HL-60 (cell line): Measurements from ENCODE around the gene ADAM12.

Experiments used
- CTCF ChIP-seq: IDR thresholded peaks from one replicate; pipeline ENCODE4 v1.5.1; 2011; ENCODE audit warnings: low read length, control low read depth, inconsistent platforms; ENCODE audit not compliant: insufficient read depth
- POLR2AphosphoS5 ChIP-seq: IDR thresholded peaks from 2 replicates; pipeline ENCODE4 v1.6.1; 2012; ENCODE audit warnings: low read depth
- REST ChIP-seq: IDR thresholded peaks from 2 replicates; pipeline ENCODE4 v1.6.1; 2012; ENCODE audit warnings: low read depth; ENCODE audit not compliant: insufficient replicate concordance
- SPI1 ChIP-seq: IDR thresholded peaks from 2 replicates; pipeline ENCODE4 v1.6.1; 2012; ENCODE audit warnings: low read depth, mild to moderate bottlenecking, borderline replicate concordance

- TF ChIP-seq CTCF, result no peak
- no peak for TF ChIP-seq REST
- no peak for TF ChIP-seq POLR2AphosphoS5
- no peak for TF ChIP-seq SPI1
Measured at GRCh38 chr10:126041117-126041516, 347.2 kb downstream of the ADAM12 start.
